ENCODE data around the gene COIL.
"Not testable (repeated sequence)": the region's sequence is repeated elsewhere in the genome, so short reads cannot be mapped to it uniquely, and the experiment has no call there.

COIL gene

DNA sequence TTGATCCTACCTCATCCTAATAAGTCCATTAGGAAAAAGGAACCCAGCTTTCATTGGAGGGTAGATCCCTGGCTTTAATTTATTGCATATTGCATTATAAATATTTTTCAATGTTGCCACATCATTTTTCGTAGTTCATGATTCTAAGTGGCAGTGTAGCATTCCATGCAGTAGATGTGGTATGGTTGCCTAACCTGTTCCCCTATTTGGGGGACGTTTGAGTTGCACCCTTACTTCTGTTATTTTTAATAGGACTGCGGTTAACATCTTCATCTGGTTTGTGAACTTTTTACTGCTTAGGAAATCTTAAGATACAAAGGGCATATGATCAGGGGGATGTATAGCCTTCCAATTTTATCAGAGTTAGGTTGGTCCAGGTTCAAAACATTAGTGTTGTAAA, 22.5 kb upstream of the COIL start:
- no peak overlapping the region for H3K18ac ChIP-seq (ENCODE audit: low read length)
- no peak for DNase-seq
- H3K79me1 ChIP-seq (ENCODE audit: low read length), result no peaks in the 10 kb centered on the region
- H3K56ac ChIP-seq (ENCODE audit: low read length), result no peak overlapping the region
- no peak overlapping the region for H4K8ac ChIP-seq (ENCODE audit: low read depth, low read length)
- peaks cover 4% of the 10 kb centered on the region for H3K36me3 ChIP-seq (ENCODE audit: control insufficient read depth, insufficient read depth, low read length)
- no peak overlapping the region for H3K4me3 ChIP-seq (ENCODE audit: low read length)
- no peaks in the 10 kb centered on the region for H3K79me2 ChIP-seq (ENCODE audit: control insufficient read depth, insufficient read depth, low read length)
- WGBS (ENCODE audit: extremely low coverage, insufficient coverage, low lambda C conversion rate), result no CpG with 5 or more reads among the region's 3 CpGs
- H3K9ac ChIP-seq (ENCODE audit: low read length), result no peak overlapping the region
- no peak overlapping the region for H3K4me2 ChIP-seq (ENCODE audit: low read length)
- no peak overlapping the region for H2BK120ac ChIP-seq (ENCODE audit: low read depth, low read length)
- no peak overlapping the region for H2BK15ac ChIP-seq (replicated peaks; ENCODE audit: low read depth)
- no peak overlapping the region for H3K27ac ChIP-seq (ENCODE audit: low read depth, low read length)
- no peak overlapping the region for H3K23ac ChIP-seq (ENCODE audit: low read length)
- peaks cover 2% of the 10 kb centered on the region for H3K4me1 ChIP-seq (ENCODE audit: control insufficient read depth, low read depth, low read length)
- H2BK5ac ChIP-seq (ENCODE audit: low read length), result no peak overlapping the region
- H4K5ac ChIP-seq (ENCODE audit: low read length), result no peak overlapping the region
- no peak overlapping the region for H3K4ac ChIP-seq (ENCODE audit: low read depth, low read length)
- no peaks in the 10 kb centered on the region for H3K27me3 ChIP-seq (ENCODE audit: insufficient read depth, low read length, poor library complexity)
- H2AK5ac ChIP-seq (ENCODE audit: low read length), result no peak overlapping the region

GRCh38 chr17:56982312-56982711, 21.5 kb upstream of the COIL start:
- Histone ChIP-seq H3K18ac (ENCODE audit: low read length) (no peak overlapping the region), H3K4me1 (ENCODE audit: control insufficient read depth, low read depth, low read length) (peaks cover 2% of the 10 kb centered on the region), H3K79me2 (ENCODE audit: control insufficient read depth, insufficient read depth, low read length) (no peaks in the 10 kb centered on the region), H3K4me2 (ENCODE audit: low read length) (no peak overlapping the region), H2BK120ac (ENCODE audit: low read depth, low read length) (no peak overlapping the region), H3K56ac (ENCODE audit: low read length) (no peak overlapping the region), H3K79me1 (ENCODE audit: low read length) (no peaks in the 10 kb centered on the region), H3K9ac (ENCODE audit: low read length) (no peak overlapping the region), H2BK15ac (replicated peaks; ENCODE audit: low read depth) (no peak overlapping the region), H3K4me3 (ENCODE audit: low read length) (no peak overlapping the region), H3K27ac (ENCODE audit: low read depth, low read length) (no peak overlapping the region), H3K36me3 (ENCODE audit: control insufficient read depth, insufficient read depth, low read length) (peaks cover 2% of the 10 kb centered on the region), H4K8ac (ENCODE audit: low read depth, low read length) (no peak overlapping the region), H4K5ac (ENCODE audit: low read length) (no peak overlapping the region), H3K23ac (ENCODE audit: low read length) (no peak overlapping the region), H3K27me3 (ENCODE audit: insufficient read depth, low read length, poor library complexity) (no peaks in the 10 kb centered on the region), H2BK5ac (ENCODE audit: low read length) (no peak overlapping the region), H3K4ac (ENCODE audit: low read depth, low read length) (no peak overlapping the region), H2AK5ac (ENCODE audit: low read length) (no peak overlapping the region)
- no CpG with 5 or more reads among the region's 8 CpGs for WGBS (ENCODE audit: extremely low coverage, insufficient coverage, low lambda C conversion rate)
- no peak for DNase-seq

DNA sequence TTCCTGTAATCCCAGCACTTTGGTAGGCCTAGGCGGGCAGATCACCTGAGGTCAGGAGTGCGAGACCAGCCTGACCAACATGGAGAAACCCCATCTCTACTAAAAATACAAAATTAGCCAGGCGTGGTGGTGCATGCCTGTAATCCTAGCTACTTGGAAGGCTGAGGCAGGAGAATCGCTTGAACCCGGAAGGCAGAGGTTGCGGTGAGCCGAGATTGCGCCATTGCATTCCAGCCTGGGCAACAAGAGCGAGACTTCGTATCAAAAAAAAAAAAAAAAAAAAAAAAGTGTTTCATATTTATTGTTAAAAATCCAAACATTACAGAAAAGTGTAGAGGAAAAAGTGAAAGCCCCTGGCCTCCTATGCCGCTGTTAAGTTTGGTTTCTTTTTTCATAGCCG, 19.7 kb upstream of the COIL start:
- H3K4me3 ChIP-seq (ENCODE audit: low read length); H2AK5ac ChIP-seq (ENCODE audit: low read length); H3K4me2 ChIP-seq (ENCODE audit: low read length); DNase-seq; H2BK120ac ChIP-seq (ENCODE audit: low read depth, low read length); H3K79me2 ChIP-seq (ENCODE audit: control insufficient read depth, insufficient read depth, low read length); H4K8ac ChIP-seq (ENCODE audit: low read depth, low read length); H3K9ac ChIP-seq (ENCODE audit: low read length); H3K4me1 ChIP-seq (ENCODE audit: control insufficient read depth, low read depth, low read length); H3K23ac ChIP-seq (ENCODE audit: low read length); H2BK15ac ChIP-seq (replicated peaks; ENCODE audit: low read depth); H3K18ac ChIP-seq (ENCODE audit: low read length); H2BK5ac ChIP-seq (ENCODE audit: low read length); H3K56ac ChIP-seq (ENCODE audit: low read length); H3K4ac ChIP-seq (ENCODE audit: low read depth, low read length); H4K5ac ChIP-seq (ENCODE audit: low read length); H3K79me1 ChIP-seq (ENCODE audit: low read length); H3K27me3 ChIP-seq (ENCODE audit: insufficient read depth, low read length, poor library complexity); H3K27ac ChIP-seq (ENCODE audit: low read depth, low read length); H3K36me3 ChIP-seq (ENCODE audit: control insufficient read depth, insufficient read depth, low read length): not testable (repeated sequence)
- WGBS (ENCODE audit: extremely low coverage, insufficient coverage, low lambda C conversion rate), result no CpG with 5 or more reads among the region's 12 CpGs

DNA sequence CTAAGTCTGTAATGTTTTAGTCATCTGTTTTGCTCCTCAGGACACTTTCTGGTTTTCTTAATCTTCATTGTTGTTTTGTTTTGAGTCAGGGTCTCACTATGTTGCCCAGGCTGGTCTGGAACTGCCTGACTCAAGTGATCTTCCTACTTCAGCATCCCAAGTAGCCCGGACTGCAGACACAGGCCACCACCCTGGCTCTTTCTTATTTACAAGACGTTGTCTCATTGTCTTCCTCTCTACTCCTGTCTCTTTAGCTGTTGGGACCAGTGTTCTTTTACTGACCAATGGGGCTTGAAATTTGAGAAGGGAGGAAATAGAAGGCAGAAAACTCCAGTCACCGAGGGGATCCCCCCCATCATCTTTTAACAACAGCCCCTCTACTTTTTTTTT, 18.2 kb upstream of the COIL start:
- H3K27me3 ChIP-seq (ENCODE audit: insufficient read depth, low read length, poor library complexity), result no peaks in the 10 kb centered on the region
- no peak overlapping the region for H3K4me3 ChIP-seq (ENCODE audit: low read length)
- no CpG with 5 or more reads among the region's 3 CpGs for WGBS (ENCODE audit: extremely low coverage, insufficient coverage, low lambda C conversion rate)
- no peak overlapping the region for H3K56ac ChIP-seq (ENCODE audit: low read length)
- no peak overlapping the region for H2BK120ac ChIP-seq (ENCODE audit: low read depth, low read length)
- no peak overlapping the region for H3K9ac ChIP-seq (ENCODE audit: low read length)
- peak; percentile 12 for DNase-seq
- H2BK15ac ChIP-seq (replicated peaks; ENCODE audit: low read depth), result no peak overlapping the region
- no peaks in the 10 kb centered on the region for H3K79me2 ChIP-seq (ENCODE audit: control insufficient read depth, insufficient read depth, low read length)
- no peak overlapping the region for H3K27ac ChIP-seq (ENCODE audit: low read depth, low read length)
- no peak overlapping the region for H2AK5ac ChIP-seq (ENCODE audit: low read length)
- H4K8ac ChIP-seq (ENCODE audit: low read depth, low read length), result no peak overlapping the region
- no peak overlapping the region for H3K4me2 ChIP-seq (ENCODE audit: low read length)
- H3K4ac ChIP-seq (ENCODE audit: low read depth, low read length), result no peak overlapping the region
- no peak overlapping the region for H2BK5ac ChIP-seq (ENCODE audit: low read length)
- H3K36me3 ChIP-seq (ENCODE audit: control insufficient read depth, insufficient read depth, low read length), result no peaks in the 10 kb centered on the region
- H3K4me1 ChIP-seq (ENCODE audit: control insufficient read depth, low read depth, low read length), result peaks cover 2% of the 10 kb centered on the region
- H4K5ac ChIP-seq (ENCODE audit: low read length), result no peak overlapping the region
- no peak overlapping the region for H3K23ac ChIP-seq (ENCODE audit: low read length)
- H3K79me1 ChIP-seq (ENCODE audit: low read length), result no peaks in the 10 kb centered on the region
- H3K18ac ChIP-seq (ENCODE audit: low read length), result no peak overlapping the region

DNA sequence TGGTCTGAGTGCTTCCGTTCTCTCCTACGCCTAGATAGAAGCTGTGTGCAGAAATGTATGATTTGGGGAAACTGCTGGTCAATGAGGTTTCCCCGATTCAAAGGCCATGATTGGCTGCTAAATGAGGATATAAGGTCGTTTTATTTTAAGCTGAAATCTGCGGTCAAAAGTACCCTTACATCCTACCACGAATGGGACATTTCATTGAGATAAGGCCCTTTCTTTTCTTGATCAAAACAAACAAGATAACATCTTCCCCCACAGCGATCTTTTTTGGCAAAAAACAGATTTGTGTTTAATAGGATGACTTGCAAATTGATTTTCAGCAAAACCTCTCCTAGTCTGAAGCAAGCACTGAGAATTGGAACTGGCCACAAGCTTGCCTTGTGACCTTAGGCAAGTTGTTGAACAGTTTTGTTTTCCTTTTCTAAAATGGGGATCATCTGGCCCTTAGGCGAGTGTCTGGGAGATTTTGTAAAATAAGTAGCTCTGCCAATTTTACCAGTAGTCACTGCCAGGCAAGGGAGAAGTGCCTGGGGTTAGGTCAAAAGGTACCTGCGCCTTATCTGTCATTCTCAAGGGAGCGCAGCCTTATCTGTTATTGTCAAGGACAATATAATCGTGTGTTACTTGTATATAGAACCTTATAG, 17.7 kb upstream of the COIL start:
- Histone ChIP-seq H3K4ac (ENCODE audit: low read depth, low read length) (no peak overlapping the region), H3K79me2 (ENCODE audit: control insufficient read depth, insufficient read depth, low read length) (no peaks in the 10 kb centered on the region), H3K27ac (ENCODE audit: low read depth, low read length) (no peak overlapping the region), H3K18ac (ENCODE audit: low read length) (no peak overlapping the region), H4K8ac (ENCODE audit: low read depth, low read length) (no peak overlapping the region), H3K4me2 (ENCODE audit: low read length) (peak overlapping the region; percentile 61), H3K56ac (ENCODE audit: low read length) (peak overlapping the region; percentile 74), H3K27me3 (ENCODE audit: insufficient read depth, low read length, poor library complexity) (no peaks in the 10 kb centered on the region), H3K9ac (ENCODE audit: low read length) (peak overlapping the region; percentile 55), H2BK15ac (replicated peaks; ENCODE audit: low read depth) (no peak overlapping the region), H3K79me1 (ENCODE audit: low read length) (no peaks in the 10 kb centered on the region), H2BK120ac (ENCODE audit: low read depth, low read length) (no peak overlapping the region), H3K4me3 (ENCODE audit: low read length) (peak overlapping the region; percentile 58), H4K5ac (ENCODE audit: low read length) (no peak overlapping the region), H3K36me3 (ENCODE audit: control insufficient read depth, insufficient read depth, low read length) (no peaks in the 10 kb centered on the region), H3K23ac (ENCODE audit: low read length) (no peak overlapping the region), H2BK5ac (ENCODE audit: low read length) (no peak overlapping the region), H2AK5ac (ENCODE audit: low read length) (no peak overlapping the region), H3K4me1 (ENCODE audit: control insufficient read depth, low read depth, low read length) (peaks cover 2% of the 10 kb centered on the region)
- WGBS (ENCODE audit: extremely low coverage, insufficient coverage, low lambda C conversion rate), result no CpG with 5 or more reads among the region's 11 CpGs
- DNase-seq, result peak; percentile 32

Data from mesendoderm (in vitro differentiated cells).